ENCODE results near the gene DCAF5.

DCAF5 gene

GRCh38 chr14:69135133-69135532 is 17.8 kb downstream of the DCAF5 start:
- no peak for DNase-seq (ENCODE audit: low spot score)
- TF ChIP-seq CTCF (IDR thresholded peaks at IDR 0.05; ENCODE audit: extremely low read depth, insufficient read depth, missing control alignments), result no peak
- in situ Hi-C loops (cut with MboI; ENCODE audit: low pct_unique_long_range_greater_than_20kb, low sequenced_read_pairs, unreplicated experiment), result no loop called here

GRCh38 chr14:69133206-69134125 is 19.5 kb downstream of the DCAF5 start:
- in situ Hi-C loops (cut with MboI; ENCODE audit: low pct_unique_long_range_greater_than_20kb, low sequenced_read_pairs, unreplicated experiment), result no loop called here
- no peak for TF ChIP-seq CTCF (IDR thresholded peaks at IDR 0.05; ENCODE audit: extremely low read depth, insufficient read depth, missing control alignments)
- DNase-seq (ENCODE audit: low spot score), result no peak

- TF ChIP-seq CTCF (IDR thresholded peaks at IDR 0.05; ENCODE audit: extremely low read depth, insufficient read depth, missing control alignments), result no peak
- in situ Hi-C loops (cut with MboI; ENCODE audit: low pct_unique_long_range_greater_than_20kb, low sequenced_read_pairs, unreplicated experiment), result no loop called here
- DNase-seq (ENCODE audit: low spot score), result no peak
Observed at GRCh38 chr14:69132513-69133181, 20.3 kb downstream of the DCAF5 start.

GRCh38 chr14:69131176-69131575 is 21.7 kb downstream of the DCAF5 start:
- in situ Hi-C loops (cut with MboI; ENCODE audit: low pct_unique_long_range_greater_than_20kb, low sequenced_read_pairs, unreplicated experiment), result no loop called here
- no peak for TF ChIP-seq CTCF (IDR thresholded peaks at IDR 0.05; ENCODE audit: extremely low read depth, insufficient read depth, missing control alignments)
- DNase-seq (ENCODE audit: low spot score), result no peak

GRCh38 chr14:69129264-69129880 is 23.5 kb downstream of the DCAF5 start:
- DNase-seq (ENCODE audit: low spot score), result peak; percentile 58
- in situ Hi-C loops (cut with MboI; ENCODE audit: low pct_unique_long_range_greater_than_20kb, low sequenced_read_pairs, unreplicated experiment), result no loop called here
- TF ChIP-seq CTCF (IDR thresholded peaks at IDR 0.05; ENCODE audit: extremely low read depth, insufficient read depth, missing control alignments), result peak; percentile 93

GRCh38 chr14:69118305-69118704 is 34.6 kb downstream of the DCAF5 start:
- in situ Hi-C loops (cut with MboI; ENCODE audit: low pct_unique_long_range_greater_than_20kb, low sequenced_read_pairs, unreplicated experiment), result no loop called here
- DNase-seq (ENCODE audit: low spot score), result no peak

More at GRCh38 chr14:69118305-69118704, 34.6 kb downstream of the DCAF5 start:
- no peak for TF ChIP-seq CTCF (IDR thresholded peaks at IDR 0.05; ENCODE audit: extremely low read depth, insufficient read depth, missing control alignments)
